Right atrium auricular region (tissue), 2 donors: ENCODE results near the gene KIF3B. TPM values are rescaled to one million over a fixed set of nuclear protein-coding genes. Genes with fewer than 3 reads are reported as not detected.
"Not testable (repeated sequence)": the region's sequence is repeated elsewhere in the genome, so short reads cannot be mapped to it uniquely, and the experiment has no call there.

Experiments
- DNase-seq: peaks from one replicate; pipeline ENCODE4 v3.0.0-alpha.2; 2019; ENCODE audit warnings: low spot score
- H3K27ac ChIP-seq, 2 donors: fragments of 200-600 bp; sonication (generic); 1 replicate in 1 of 2; 2 replicates in 1 of 2; pipeline ENCODE4 v1.5.1; 2016 to 2019
- H3K27me3 ChIP-seq, 2 donors: fragments of 200-600 bp; sonication (generic); one replicate each; pipeline versions ENCODE4 v1.5.1 to v1.6.0; 2017 to 2019
- H3K36me3 ChIP-seq: fragments of 200-600 bp; sonication (generic); one replicate; pipeline ENCODE4 v1.5.1; 2016
- H3K4me1 ChIP-seq, 2 donors: fragments of 200-600 bp; sonication (generic); one replicate each; pipeline versions ENCODE4 v1.5.1 to v1.6.0; 2017 to 2019
- H3K4me3 ChIP-seq, 2 donors: fragments of 200-600 bp; sonication (generic); 1 replicate in 1 of 2; 2 replicates in 1 of 2; pipeline ENCODE4 v1.5.1; 2017 to 2019; ENCODE audit warnings: mild to moderate bottlenecking in 1 of 2, moderate library complexity in 1 of 2
- H3K9me3 ChIP-seq, 2 donors: fragments of 200-600 bp; sonication (generic); one replicate each; pipeline ENCODE4 v1.5.1; 2019
- CTCF ChIP-seq, 2 donors: fragments of 200-600 bp; sonication (generic); IDR thresholded peaks; one replicate each; pipeline ENCODE4 v1.5.1; 2019; ENCODE audit warnings: antibody characterized with exemption in 2 of 2
- microRNA counts, 2 donors: library from miRNA; unstranded; fragments of <30 nt; microRNA quantifications; one replicate each; lab custom pipeline; 2016 to 2017
- total RNA-seq, 2 donors: library from RNA; depleted of rRNA; stranded (reverse); fragments of >200 nt; gene quantifications; one replicate each; pipeline ENCODE4 v1.1.0, GENCODE V29; 2016

KIF3B gene
- total RNA-seq, 2 donors from 2014 or later = 10.7 to 16.4 TPM

- no peaks in the 10 kb centered on the region for H3K27me3 ChIP-seq
- H3K4me3 ChIP-seq = no peak overlapping the region
- TF ChIP-seq CTCF (IDR thresholded peaks at IDR 0.05) = no peak
- peaks cover 19% of the 10 kb centered on the region for H3K36me3 ChIP-seq
- DNase-seq = no peak
- H3K9me3 ChIP-seq = no peaks in the 10 kb centered on the region
- H3K4me1 ChIP-seq = no peaks in the 10 kb centered on the region
- H3K27ac ChIP-seq = no peak overlapping the region
Observed at GRCh38 chr20:32378461-32378860, 101.0 kb downstream of the KIF3B start.

GRCh38 chr20:32380037-32380436 is 102.6 kb downstream of the KIF3B start:
- not testable (repeated sequence) for H3K4me3 ChIP-seq, H3K9me3 ChIP-seq, H3K27me3 ChIP-seq, H3K4me1 ChIP-seq, H3K27ac ChIP-seq, DNase-seq, H3K36me3 ChIP-seq

GRCh38 chr20:32380745-32381144 is 103.3 kb downstream of the KIF3B start:
- no peaks in the 10 kb centered on the region for H3K27me3 ChIP-seq
- H3K4me1 ChIP-seq = peaks cover 0 to 15% of the 10 kb centered on the region in 2 donors
- H3K4me3 ChIP-seq = no peak overlapping the region
- H3K9me3 ChIP-seq = no peaks in the 10 kb centered on the region
- no peaks in the 10 kb centered on the region for H3K36me3 ChIP-seq
- no peak for TF ChIP-seq CTCF (IDR thresholded peaks at IDR 0.05)
- no peak for DNase-seq
- no peak overlapping the region for H3K27ac ChIP-seq

- Histone ChIP-seq H3K9me3 (no peaks in the 10 kb centered on the region), H3K4me3 (no peak overlapping the region), H3K27ac (no peak overlapping the region), H3K36me3 (no peaks in the 10 kb centered on the region), H3K4me1 (peaks cover 0 to 23% of the 10 kb centered on the region in 2 donors), H3K27me3 (no peaks in the 10 kb centered on the region)
- DNase-seq = no peak
- no peak for TF ChIP-seq CTCF (IDR thresholded peaks at IDR 0.05)
Observed at GRCh38 chr20:32382102-32382950, 104.9 kb downstream of the KIF3B start.

GRCh38 chr20:32383441-32383840 is 106.0 kb downstream of the KIF3B start:
- not testable (repeated sequence) for H3K4me3 ChIP-seq, DNase-seq, H3K27me3 ChIP-seq, H3K27ac ChIP-seq, H3K9me3 ChIP-seq, H3K36me3 ChIP-seq
- peaks cover 0 to 23% of the 10 kb centered on the region in 2 donors for H3K4me1 ChIP-seq

MicroRNAs within 50 kb of the gene (microRNA counts, 767-probe panel; counts per million panel counts)
- microRNA hsa-miR-1825 (lab: Ali Mortazavi, UCI) = 0 to 1,627 counts per million in 2 donors

Other genes starting within 250 kb of the KIF3B start
- 1 to 10 TPM; 2.3 to 9.2 TPM for gene HCK, start 225.4 kb upstream of the KIF3B start, total RNA-seq
- 10 to 100 TPM; 28.5 to 30.6 TPM for gene TM9SF4, start 167.9 kb upstream of the KIF3B start, total RNA-seq
- 1 to 10 TPM; 7.0 to 8.1 TPM for gene PLAGL2, start 69.9 kb upstream of the KIF3B start, total RNA-seq
- 10 to 100 TPM; 26.8 to 31.6 TPM for gene POFUT1, start 69.8 kb upstream of the KIF3B start, total RNA-seq
- gene ASXL1, start 80.7 kb downstream of the KIF3B start, total RNA-seq = 10 to 100 TPM; 15.9 to 30.5 TPM